ENCODE data around the gene ZBTB2.
"Not testable (repeated sequence)": the region's sequence is repeated elsewhere in the genome, so short reads cannot be mapped to it uniquely, and the experiment has no call there.

Gene ZBTB2

GRCh38 chr6:151374036-151374683 is 17.2 kb downstream of the ZBTB2 start:
- in situ Hi-C loops (cut with HindIII; ENCODE audit: low sequenced_read_pairs), result no loop called here

GRCh38 chr6:151372164-151372563 is 19.2 kb downstream of the ZBTB2 start:
- in situ Hi-C loops (cut with HindIII; ENCODE audit: low sequenced_read_pairs), result no loop called here

GRCh38 chr6:151370509-151371078 is 20.8 kb downstream of the ZBTB2 start:
- in situ Hi-C loops (cut with HindIII; ENCODE audit: low sequenced_read_pairs), result no loop called here

DNA sequence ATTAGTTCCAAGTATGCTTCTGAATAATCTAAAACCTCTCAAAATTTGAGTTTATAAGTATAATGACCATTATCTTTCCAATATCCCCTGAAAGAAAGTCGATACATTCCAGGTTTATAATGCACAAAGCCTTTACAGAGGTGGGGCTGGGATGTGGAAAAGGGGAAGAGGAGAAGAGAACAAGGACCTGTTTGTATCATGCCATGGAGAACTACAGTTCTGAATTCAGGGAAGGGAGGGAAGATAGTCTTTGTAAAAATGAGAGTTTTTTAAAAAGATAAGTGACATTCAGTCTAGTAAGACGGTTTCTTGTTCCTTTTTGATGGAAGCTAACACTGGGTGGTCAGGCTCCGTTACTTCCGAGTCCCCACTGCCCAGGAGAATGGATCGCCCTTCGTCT is 26.1 kb downstream of the ZBTB2 start:
- in situ Hi-C loops (cut with HindIII; ENCODE audit: low sequenced_read_pairs), result no loop called here

DNA sequence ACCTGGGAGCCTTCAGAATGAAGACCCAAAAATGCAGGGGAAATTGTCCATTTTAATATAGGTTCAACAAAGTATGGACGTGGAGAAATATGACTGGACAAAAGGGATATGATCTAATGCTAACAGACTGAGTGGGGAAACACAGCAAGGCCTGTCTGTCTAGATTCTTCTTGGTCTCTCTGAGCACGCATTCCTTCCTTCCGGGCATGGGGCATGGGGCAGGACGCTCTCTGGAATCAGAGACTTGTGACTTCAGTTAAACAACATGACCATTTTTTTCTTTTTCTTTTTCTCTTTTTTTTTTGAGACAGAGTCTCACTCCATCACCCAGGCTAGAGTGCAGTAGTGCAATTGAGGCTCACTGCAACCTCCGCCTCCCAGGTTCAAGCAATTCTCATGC is 31.9 kb downstream of the ZBTB2 start:
- in situ Hi-C loops (cut with HindIII; ENCODE audit: low sequenced_read_pairs), result no loop called here

DNA sequence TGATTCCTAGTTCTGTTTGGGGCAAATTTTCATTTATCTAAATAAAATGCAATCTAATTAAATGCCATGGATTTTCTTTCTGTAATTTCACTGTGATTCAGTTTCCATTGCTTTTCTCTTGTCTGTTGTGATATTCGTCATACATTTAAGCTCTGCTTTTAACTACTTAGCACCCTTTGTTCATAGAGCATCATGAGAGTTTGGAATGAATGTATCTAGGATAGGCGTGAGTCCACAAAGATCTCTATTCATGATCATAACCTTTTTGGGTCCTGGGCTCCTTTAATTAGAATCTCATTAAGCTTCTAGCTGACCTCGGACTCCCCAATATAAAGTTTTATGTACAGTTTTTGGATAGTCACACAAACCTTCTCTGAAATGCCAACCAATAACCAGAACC is 32.9 kb downstream of the ZBTB2 start:
- in situ Hi-C loops (cut with HindIII; ENCODE audit: low sequenced_read_pairs), result no loop called here

DNA sequence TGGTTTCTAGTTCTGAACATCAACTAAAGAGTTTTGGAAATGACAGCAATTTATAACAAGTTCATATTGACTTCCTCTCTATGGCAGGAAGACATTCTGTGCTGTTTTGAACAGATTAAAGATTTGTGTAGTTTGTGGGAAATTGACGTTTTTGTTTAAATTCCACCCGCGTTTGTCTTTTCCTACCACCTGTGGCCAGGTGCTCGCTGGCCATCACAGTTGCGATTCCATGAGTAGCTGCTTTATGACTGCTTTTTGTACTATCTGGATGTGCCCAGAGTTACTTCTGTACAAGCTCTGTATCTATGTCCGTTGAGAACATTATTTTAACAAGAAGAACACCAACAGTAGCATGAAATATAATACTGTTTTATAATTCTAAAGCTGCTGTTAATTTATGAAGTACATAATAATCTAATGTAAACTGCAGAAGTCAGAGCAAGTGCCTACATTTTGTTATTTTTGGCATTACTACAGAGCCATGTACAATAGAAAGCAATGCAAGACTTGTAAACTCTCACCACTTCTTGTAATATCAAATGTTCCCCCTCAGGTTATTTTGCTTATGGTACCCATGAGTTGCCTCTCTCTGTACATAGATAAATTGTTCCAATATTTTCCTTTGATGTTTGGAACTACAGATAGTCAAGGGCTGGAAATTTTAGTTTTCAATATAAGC is 33.5 kb downstream of the ZBTB2 start:
- in situ Hi-C loops (cut with HindIII; ENCODE audit: low sequenced_read_pairs), result no loop called here

DNA sequence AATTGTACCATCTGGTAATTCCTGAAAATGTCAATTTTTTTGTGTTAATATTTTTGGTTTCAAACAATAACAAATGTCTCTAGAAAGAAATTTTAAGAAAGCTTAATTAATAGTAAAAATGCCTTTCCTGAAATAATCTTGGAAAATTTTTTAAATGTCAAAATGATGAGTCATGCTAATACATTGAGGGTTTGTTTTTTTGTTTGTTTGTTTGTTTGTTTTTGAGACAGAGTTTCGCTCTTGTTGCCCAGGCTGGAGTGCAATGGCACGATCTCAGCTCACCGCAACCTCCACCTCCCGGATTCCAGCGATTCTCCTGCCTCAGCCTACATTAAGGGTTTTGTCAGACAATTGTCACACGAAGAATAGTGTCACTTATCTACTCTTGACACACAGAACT is 34.4 kb downstream of the ZBTB2 start:
- in situ Hi-C loops (cut with HindIII; ENCODE audit: low sequenced_read_pairs), result not testable (repeated sequence)

DNA sequence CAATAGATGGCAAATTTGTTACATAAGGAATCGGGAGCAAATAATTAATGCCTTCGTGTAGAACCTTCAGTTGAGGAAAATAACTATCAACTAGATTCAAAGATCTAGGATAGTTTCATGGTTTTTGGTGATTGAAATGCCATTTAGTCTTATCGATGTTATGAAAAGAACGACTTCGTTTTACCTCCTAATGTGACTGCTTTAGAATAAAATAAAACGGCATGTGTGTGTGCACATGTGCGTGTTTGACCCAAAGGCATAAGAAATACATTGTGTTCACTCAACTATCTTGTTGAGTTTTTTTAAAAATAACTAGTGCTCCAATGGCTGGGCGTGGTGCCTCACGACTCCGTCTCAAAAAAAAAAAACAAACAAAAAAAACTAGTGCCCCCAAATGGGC is 37.6 kb downstream of the ZBTB2 start:
- in situ Hi-C loops (cut with HindIII; ENCODE audit: low sequenced_read_pairs), result no loop called here

DNA sequence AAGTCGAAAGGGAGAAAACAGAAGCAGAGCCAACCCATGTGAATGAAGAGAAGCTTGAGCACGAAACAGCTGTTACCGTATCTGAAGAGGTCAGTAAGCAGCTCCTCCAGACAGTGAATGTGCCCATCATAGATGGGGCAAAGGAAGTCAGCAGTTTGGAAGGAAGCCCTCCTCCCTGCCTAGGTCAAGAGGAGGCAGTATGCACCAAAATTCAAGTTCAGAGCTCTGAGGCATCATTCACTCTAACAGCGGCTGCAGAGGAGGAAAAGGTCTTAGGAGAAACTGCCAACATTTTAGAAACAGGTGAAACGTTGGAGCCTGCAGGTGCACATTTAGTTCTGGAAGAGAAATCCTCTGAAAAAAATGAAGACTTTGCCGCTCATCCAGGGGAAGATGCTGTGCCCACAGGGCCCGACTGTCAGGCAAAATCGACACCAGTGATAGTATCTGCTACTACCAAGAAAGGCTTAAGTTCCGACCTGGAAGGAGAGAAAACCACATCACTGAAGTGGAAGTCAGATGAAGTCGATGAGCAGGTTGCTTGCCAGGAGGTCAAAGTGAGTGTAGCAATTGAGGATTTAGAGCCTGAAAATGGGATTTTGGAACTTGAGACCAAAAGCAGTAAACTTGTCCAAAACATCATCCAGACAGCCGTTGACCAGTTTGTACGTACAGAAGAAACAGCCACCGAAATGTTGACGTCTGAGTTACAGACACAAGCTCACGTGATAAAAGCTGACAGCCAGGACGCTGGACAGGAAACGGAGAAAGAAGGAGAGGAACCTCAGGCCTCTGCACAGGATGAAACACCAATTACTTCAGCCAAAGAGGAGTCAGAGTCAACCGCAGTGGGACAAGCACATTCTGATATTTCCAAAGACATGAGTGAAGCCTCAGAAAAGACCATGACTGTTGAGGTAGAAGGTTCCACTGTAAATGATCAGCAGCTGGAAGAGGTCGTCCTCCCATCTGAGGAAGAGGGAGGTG is 38.7 kb downstream of the ZBTB2 start:
- in situ Hi-C loops (cut with HindIII; ENCODE audit: low sequenced_read_pairs), result no loop called here

GRCh38 chr6:151351731-151352130 is 39.6 kb downstream of the ZBTB2 start:
- in situ Hi-C loops (cut with HindIII; ENCODE audit: low sequenced_read_pairs), result no loop called here

- in situ Hi-C loops (cut with HindIII; ENCODE audit: low sequenced_read_pairs), result no loop called here
These were observed 40.1 kb downstream of the ZBTB2 start for GRCh38 chr6:151351146-151351700.

DNA sequence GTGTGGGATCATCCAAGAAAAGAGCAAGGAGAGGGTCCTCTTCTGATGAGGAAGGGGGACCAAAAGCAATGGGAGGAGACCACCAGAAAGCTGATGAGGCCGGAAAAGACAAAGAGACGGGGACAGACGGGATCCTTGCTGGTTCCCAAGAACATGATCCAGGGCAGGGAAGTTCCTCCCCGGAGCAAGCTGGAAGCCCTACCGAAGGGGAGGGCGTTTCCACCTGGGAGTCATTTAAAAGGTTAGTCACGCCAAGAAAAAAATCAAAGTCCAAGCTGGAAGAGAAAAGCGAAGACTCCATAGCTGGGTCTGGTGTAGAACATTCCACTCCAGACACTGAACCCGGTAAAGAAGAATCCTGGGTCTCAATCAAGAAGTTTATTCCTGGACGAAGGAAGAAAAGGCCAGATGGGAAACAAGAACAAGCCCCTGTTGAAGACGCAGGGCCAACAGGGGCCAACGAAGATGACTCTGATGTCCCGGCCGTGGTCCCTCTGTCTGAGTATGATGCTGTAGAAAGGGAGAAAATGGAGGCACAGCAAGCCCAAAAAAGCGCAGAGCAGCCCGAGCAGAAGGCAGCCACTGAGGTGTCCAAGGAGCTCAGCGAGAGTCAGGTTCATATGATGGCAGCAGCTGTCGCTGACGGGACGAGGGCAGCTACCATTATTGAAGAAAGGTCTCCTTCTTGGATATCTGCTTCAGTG is 40.8 kb downstream of the ZBTB2 start:
- in situ Hi-C loops (cut with HindIII; ENCODE audit: low sequenced_read_pairs), result no loop called here

DNA sequence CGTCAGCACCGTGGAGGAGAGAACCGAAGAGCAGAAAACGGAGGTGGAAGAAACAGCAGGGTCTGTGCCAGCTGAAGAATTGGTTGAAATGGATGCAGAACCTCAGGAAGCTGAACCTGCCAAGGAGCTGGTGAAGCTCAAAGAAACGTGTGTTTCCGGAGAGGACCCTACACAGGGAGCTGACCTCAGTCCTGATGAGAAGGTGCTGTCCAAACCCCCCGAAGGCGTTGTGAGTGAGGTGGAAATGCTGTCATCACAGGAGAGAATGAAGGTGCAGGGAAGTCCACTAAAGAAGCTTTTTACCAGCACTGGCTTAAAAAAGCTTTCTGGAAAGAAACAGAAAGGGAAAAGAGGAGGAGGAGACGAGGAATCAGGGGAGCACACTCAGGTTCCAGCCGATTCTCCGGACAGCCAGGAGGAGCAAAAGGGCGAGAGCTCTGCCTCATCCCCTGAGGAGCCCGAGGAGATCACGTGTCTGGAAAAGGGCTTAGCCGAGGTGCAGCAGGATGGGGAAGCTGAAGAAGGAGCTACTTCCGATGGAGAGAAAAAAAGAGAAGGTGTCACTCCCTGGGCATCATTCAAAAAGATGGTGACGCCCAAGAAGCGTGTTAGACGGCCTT is 41.6 kb downstream of the ZBTB2 start:
- in situ Hi-C loops (cut with HindIII; ENCODE audit: low sequenced_read_pairs), result no loop called here

DNA sequence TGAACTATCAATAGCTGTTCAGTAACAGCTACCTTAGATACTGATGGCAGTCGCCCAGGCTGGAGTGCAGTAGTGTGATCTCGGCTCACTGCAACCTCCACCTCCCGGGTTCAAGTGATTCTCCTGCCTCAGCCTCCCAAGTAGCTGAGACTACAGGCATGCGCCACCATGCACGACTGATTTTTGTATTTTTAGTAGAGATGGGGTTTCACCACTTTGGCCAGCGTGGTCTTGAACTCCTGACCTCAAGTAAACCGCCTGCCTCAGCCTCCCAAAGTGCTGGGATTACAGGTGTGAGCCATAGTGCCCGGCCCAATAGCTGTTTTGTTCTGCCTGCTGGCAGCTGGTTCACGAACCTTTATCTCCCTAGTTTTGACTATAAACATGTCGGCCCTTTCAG is 48.6 kb downstream of the ZBTB2 start:
- in situ Hi-C loops (cut with HindIII; ENCODE audit: low sequenced_read_pairs), result not testable (repeated sequence)

DNA sequence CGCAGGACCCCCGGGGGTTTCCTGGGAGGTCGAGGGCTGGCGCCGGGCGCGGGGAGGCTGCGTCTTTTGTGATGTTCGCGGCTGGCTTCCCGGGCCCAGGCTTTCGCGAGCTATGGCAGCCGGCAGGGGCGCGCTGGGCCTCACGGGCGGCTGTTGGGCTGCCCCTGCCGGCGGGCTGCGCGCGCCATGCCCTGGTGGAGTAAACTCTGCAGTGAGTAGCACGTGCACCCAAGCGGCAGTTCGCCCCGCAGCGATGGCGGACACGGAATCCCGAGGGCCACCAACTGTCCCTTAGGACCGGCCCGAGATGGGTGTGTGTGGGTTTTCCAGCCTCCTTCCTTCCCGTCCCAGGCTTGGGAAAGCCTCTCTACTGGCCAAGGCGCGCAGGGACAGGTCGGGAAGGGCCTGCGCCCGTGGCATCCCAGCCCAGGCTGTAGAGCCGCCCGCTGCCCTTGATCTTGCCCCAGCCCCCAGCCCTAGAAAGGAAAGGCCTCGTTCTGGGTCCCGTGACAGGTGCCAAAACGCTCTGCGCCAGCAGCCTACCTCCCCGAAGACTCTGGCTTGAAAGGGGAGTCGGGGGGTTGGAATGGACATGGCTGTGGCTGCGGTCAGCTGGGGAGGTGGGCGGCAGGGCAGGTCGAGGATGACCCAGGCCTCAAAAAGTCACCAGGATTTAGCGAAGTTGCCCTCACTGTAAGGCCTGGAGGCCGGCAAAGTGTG is 49.7 kb downstream of the ZBTB2 start:
- in situ Hi-C loops (cut with HindIII; ENCODE audit: low sequenced_read_pairs), result no loop called here

DNA sequence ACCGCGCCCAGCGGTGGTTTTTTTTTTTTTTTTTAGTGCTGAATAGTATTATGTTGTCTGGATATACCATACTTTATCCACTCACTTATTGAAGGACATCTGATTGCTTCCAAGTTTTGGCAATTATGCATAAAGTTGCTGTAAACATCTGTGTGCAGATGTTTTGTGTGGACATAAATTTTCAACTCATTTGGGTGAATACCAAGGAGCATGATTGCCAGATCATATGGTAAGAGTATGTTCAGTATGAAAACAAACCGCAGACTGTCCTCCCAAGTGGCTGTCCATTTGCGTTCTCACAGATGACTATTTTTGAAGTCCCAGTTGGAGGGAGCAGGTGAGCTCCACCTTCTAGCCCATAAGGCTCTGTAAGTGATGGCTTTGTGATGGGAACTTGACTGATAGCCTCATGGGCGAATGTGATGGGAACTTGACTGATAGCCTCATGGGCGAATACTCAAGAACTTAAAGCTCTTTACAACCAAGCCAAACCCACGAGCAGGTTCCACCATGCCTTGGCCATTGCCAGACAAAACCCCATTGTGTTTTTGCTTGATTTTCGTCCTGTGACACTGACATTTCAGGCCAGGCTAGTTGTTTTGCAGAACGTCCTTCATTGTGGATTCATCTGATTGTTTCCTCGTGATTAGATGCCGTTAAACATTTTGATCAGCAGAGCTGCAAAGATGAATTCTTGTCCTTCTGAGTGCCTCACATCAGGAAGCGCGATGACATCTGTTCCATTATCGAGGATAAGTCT is 51.0 kb downstream of the ZBTB2 start:
- in situ Hi-C loops (cut with HindIII; ENCODE audit: low sequenced_read_pairs), result no loop called here

- in situ Hi-C loops (cut with HindIII; ENCODE audit: low sequenced_read_pairs), result no loop called here
These were observed 52.0 kb downstream of the ZBTB2 start for GRCh38 chr6:151339369-151339768.

Measured in endothelial cell of hepatic sinusoid (primary cell).